D721Med (cell line): ENCODE measurements around the gene CASZ1.

Experiments
- DNase-seq: peaks from one replicate; pipeline ENCODE4 v3.0.0; 2011; ENCODE audit warnings: low spot score; ENCODE audit not compliant: insufficient read length
- FAIRE-seq: peaks from 2 replicates; lab custom pipeline; 2011; peaks lifted over from hg19 to GRCh38; lab: Jason Lieb, UNC
- TF ChIP-seq, protein P1 (sequence below): IDR thresholded peaks from 2 replicates; pipeline ENCODE4 v1.5.1; 2012; ENCODE audit warnings: mild to moderate bottlenecking, control low read depth; ENCODE audit not compliant: insufficient read depth; ENCODE audit errors: missing control alignments

CASZ1 gene

DNA sequence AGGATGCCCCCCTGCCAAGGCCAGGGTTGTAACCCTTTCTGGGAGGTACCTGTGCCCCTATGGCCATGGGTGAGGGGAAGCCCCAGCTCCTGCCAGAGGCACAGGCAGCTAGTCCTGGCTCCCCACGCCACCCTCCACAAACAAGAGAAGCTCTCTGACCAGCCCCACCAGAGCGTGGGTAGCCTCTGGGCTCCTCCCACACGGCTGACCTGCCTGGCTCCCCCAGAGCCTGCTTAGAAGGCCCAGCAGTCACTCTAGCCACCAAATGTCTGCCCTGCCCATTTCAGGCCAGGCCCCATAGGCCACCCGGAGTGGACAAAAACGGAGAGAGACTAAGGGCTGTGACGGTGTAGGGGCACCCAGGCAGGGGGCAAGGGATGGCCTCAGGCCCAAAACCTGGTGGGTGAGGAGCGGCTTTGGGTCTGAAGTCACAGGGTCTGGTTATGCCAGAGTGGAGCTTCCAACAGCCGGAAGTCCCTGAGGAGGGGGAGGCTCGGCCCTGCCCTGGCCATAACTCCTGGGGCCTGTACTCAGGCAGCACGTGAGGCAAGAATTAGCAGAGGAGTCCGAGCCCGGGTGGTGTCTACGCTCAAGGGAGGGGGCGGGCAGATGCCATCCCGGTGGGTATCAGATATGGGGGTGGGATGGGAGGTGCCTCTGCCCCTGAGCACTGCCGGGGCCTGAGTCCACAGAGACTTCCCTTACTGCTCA, 155.4 kb downstream of the CASZ1 start:
- no peak for FAIRE-seq
- TF ChIP-seq, protein P1, sequence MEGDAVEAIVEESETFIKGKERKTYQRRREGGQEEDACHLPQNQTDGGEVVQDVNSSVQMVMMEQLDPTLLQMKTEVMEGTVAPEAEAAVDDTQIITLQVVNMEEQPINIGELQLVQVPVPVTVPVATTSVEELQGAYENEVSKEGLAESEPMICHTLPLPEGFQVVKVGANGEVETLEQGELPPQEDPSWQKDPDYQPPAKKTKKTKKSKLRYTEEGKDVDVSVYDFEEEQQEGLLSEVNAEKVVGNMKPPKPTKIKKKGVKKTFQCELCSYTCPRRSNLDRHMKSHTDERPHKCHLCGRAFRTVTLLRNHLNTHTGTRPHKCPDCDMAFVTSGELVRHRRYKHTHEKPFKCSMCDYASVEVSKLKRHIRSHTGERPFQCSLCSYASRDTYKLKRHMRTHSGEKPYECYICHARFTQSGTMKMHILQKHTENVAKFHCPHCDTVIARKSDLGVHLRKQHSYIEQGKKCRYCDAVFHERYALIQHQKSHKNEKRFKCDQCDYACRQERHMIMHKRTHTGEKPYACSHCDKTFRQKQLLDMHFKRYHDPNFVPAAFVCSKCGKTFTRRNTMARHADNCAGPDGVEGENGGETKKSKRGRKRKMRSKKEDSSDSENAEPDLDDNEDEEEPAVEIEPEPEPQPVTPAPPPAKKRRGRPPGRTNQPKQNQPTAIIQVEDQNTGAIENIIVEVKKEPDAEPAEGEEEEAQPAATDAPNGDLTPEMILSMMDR = no peak
- no peak for DNase-seq

DNA sequence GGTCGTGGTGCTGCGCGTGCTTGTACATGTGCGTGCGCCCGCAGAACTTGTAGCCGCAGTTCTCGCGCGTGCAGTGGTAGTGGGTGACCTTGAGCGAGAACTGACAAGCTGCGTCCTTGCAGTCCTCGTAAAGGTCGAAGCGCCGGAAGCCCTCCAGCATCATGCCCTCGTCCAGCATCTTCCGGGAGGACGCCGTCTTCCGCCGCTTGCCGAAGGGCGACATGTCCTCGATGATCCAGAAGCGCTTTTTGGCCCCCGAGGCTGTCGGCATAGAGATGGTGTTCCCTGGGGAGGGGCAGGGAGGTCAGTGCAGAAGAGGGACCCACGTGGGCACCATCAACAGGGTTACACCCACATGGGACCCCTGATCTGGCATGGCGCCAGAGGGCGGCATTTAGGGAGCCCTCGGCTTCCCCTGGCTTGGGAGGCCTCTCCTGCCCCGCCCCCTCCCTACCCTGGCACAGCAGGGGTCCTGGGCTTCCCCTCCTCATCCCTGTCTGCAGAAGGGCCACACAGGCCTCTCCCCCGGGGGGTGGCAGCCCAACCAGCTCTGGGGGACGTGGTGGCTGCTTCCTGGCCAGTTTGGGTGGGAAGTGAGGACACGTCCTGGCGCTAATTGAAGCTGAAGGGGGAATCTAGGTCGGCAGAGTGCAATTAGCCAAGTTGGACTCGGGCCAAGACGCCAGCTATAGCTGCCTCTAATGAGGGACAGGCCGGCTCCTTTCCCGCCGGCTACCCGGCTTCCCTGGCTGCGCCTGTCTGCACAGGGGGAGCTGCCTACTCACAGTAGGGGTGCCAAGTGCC, 156.5 kb downstream of the CASZ1 start:
- TF ChIP-seq, protein P1 = no peak
- DNase-seq = no peak

DNA sequence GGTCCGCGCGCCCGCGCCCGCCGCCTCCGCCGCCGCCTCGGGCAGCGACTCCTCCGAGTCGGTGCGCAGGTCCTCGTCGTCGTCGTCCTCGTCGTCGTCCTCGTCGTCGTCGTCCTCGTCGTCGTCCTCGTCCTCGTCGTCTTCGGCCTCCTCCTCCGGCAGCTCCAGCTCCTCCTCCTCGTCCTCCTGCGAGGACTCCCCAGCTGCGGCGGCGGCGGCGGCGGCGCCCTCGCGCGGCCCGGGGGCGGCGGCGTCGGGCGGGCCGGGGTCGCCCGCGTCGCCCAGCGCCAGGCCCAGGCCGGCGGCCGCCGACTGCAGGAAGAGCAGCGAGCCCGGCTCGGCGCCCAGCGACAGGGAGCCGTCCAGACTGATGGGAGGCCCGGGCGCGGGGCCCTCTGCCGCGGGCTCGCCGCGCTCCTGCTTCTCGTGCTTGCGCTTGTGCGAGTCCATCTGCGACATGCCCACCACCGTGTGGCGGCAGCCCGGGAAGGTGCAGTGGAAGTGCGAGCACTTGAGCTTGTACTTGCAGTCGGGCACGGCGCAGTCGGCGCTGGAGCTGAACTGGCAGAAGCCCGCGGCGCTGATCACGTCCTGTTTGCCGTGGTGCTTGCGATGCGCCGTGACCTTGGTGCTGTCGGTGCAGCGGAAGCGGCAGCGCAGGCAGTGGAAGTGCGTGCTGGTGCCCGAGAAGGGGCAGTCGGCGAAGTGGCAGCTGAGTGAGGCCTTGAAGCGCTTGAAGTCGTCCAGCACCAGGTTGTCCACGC, 157.3 kb downstream of the CASZ1 start:
- TF ChIP-seq, protein P1 = no peak
- FAIRE-seq = no peak

More for the DNA sequence above, 156.5 kb downstream of the CASZ1 start:
- no peak for FAIRE-seq

DNA sequence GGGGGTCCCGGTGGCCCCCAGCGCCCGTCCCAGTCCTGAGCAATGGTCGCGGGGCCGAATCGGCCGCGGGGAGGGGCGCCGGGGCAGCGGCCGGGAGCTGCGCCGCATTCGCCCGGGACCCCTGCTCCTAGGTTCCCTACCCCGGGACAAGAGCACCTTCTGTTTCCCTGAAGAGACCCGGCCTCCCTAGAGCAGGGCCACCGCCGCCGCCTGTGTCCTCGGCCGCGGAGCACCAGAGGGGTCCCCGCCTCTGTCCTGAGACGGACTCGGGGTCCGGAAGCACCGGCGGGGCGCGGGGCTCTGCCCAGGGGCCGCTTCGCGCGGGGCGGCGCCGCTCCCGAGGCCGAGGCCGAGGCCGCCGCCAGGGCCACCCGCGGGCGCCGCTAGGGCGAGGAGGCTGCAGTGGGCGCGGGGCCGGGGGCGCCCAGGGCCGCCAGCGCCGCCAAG, 157.9 kb downstream of the CASZ1 start:
- DNase-seq (no peak), FAIRE-seq (no peak)
- TF ChIP-seq, protein P1 = no peak

More for the DNA sequence above, 157.3 kb downstream of the CASZ1 start:
- DNase-seq = no peak

DNA sequence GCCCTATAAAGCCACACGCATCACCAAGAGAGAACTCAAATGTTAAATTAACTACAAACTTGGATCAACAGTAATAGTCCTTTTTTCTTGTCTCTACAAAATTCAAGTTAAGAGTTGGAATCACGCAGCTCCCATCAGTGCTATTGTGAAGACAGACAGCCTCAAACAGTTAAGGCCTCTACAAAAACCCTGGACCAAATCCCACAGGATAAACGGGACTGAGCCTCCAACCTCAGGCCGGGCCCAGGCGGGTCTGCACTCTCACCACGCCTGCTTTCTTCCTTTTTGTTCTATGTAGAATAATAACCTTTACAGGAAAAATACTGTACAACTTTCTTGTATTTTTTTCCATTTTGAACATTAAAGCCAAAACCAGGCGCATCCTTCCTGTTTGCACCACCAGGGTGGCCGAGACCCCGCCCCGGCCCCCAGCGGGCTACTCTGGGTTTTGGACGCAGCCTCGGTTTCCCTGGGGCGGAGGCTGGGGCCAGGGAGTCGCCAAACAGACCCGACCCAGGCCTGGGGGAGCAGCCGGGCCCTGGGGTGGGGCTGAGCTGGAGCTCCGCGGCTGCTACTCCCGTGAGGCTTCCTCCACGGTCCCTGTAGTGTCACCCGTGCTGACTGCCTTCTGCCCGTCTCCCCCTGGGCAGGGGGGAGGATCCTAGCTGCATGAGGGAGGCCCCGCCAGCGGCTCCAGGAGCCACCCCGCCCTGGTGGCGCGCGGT, 158.4 kb downstream of the CASZ1 start:
- no peak for DNase-seq
- no peak for FAIRE-seq
- TF ChIP-seq, protein P1 = no peak

DNA sequence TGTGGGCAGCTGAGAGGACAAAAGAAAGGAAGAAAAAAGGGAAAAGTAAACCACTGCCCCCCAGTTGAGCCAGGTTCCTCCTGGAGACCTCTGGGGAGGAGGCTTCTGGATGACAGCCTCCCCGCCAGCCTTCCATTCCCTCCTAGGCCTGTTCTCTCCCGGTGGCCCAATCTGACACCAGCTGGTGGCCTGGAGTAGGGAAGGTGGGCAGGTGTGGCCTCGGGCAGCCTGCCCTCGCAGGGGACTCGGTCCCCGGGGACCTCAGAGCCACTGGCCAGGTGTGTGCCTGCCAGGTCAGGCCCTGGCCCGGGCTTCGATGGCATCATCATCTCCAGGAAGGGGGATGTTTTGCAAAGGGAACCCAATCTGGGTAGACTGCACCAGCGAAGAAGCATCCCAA, 159.0 kb downstream of the CASZ1 start:
- FAIRE-seq (no peak), DNase-seq (no peak)
- TF ChIP-seq, protein P1 = no peak
